K562 treated with DMSO at 1 percent for 12 hours (cell line): ENCODE results near the gene TP73. TPM values are rescaled to one million over a fixed set of nuclear protein-coding genes. Genes with fewer than 3 reads are reported as not detected.

Experiments
- total RNA-seq: library from RNA; unstranded; fragments of 300-600 nt; gene quantifications from 2 replicates; pipeline ENCODE4 v1.2.3, GENCODE V29; 2022; ENCODE audit not compliant: insufficient read depth

TP73 gene
- total RNA-seq: 0.74 and 0.89 TPM in 2 replicates

DNA sequence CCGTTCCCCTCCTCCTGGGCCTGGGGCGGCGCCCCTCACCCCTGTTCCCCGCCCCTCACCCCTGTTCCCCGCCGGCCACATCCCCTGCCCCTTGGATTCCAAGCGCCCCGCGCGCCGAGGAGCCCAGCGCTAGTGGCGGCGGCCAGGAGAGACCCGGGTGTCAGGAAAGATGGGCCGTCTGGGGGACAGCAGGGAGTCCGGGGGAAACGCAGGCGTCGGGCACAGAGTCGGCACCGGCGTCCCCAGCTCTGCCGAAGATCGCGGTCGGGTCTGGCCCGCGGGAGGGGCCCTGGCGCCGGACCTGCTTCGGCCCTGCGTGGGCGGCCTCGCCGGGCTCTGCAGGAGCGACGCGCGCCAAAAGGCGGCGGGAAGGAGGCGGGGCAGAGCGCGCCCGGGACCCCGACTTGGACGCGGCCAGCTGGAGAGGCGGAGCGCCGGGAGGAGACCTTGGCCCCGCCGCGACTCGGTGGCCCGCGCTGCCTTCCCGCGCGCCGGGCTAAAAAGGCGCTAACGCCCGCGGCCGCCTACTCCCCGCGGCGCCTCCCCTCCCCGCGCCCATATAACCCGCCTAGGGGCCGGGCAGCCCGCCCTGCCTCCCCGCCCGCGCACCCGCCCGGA, at the start of gene TP73:
Gene TP73, plus strand, starts transcription at position 587 of the 618 bp plus-strand sequence. CDS start 29,850 bp downstream, outside the sequence.

DNA sequence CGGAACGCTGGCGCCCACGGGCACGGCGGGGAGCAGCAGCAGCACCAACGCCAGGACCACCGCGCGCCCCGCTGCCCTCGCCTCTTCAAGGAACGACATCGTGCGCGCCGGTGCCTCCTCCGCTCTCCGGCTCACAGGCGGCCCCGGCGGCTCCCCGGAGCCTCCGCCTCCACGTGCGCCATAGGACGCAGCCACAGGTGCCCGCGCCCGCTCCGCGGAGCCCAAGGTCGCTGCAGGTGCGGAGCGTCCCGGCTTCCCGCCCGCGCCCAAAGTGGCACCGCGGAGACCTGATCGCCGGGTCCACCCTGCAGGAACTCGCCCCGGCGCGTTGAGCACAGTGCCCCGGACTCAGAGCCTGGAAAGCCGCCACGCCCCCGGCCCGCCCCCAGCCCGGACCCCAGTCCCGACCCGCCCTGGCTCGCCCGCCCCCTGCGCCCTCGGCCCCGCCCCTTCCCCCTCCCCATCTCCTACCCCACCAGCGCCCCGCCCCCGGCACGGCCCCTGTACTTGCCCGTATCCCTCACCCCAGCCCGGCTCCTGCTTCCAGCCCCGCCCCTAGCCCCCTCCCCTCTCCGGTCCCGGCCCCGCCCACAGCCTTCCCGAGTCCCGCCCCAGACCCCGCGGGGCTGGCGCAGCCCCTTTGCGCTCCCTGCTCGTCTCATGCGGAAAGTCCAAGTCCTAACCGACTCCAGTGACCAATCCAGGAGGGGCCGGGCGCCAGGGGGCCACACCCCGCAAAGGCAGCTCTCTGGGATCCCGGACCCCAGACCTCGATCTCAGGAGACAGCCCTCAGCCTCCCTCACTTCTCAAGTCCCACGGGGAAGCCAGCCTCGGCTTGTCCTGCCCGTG, 40.9 kb upstream of the TP73 start, which contains the start of gene MEGF6:
Gene MEGF6, minus strand, starts transcription at position 339 of the 850 bp plus-strand sequence. Its CDS starts 240 bp downstream, at position 99.

DNA sequence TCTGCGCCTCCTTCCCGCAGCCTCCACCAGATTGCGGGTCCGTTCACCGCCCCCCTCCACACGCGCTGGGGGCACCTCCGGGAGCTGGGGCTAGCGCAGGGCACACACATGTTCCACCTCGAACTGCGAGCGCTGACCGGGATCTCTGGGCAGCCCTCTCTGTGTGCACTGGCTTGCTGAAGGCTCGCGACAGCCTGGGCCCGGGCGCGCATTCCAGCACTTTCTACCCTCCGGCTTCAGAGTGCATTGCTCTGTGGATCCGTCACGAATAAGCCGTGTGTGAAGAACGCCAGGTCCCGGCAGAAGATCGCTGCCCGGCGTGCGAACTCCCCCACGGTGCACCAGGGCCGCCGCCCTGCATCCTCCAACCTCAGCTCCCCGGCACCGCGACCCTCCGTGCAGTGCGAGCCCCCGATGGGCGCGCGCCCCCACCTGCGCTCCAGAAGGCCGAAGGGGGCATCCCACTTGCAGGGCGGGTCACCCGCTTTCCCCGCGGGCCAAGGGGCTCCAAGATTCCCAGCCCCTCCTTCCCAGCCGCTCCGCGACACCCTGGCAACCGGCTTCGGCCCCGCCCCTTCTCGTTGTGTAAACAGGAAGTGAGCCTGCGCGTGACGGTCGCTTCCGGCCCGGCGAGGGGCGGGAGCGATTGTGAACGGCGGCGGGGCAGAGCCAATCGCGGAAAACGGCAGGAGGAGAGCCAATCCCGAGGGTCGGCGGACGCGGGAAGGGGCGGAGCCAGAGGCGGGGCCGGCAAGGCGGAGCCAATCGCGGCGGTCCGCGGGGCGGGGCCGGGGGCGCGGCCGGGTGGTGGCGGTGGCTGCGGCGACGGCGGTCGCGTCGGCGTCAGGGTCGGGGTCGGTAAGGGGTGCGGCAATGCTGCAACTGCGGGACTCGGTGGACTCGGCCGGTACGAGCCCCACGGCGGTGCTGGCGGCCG, 27.8 kb upstream of the TP73 start, which contains the start of gene TPRG1L:
Gene TPRG1L, plus strand, starts transcription at position 816 of the 937 bp plus-strand sequence. Its CDS starts 58 bp downstream, at position 874.

DNA sequence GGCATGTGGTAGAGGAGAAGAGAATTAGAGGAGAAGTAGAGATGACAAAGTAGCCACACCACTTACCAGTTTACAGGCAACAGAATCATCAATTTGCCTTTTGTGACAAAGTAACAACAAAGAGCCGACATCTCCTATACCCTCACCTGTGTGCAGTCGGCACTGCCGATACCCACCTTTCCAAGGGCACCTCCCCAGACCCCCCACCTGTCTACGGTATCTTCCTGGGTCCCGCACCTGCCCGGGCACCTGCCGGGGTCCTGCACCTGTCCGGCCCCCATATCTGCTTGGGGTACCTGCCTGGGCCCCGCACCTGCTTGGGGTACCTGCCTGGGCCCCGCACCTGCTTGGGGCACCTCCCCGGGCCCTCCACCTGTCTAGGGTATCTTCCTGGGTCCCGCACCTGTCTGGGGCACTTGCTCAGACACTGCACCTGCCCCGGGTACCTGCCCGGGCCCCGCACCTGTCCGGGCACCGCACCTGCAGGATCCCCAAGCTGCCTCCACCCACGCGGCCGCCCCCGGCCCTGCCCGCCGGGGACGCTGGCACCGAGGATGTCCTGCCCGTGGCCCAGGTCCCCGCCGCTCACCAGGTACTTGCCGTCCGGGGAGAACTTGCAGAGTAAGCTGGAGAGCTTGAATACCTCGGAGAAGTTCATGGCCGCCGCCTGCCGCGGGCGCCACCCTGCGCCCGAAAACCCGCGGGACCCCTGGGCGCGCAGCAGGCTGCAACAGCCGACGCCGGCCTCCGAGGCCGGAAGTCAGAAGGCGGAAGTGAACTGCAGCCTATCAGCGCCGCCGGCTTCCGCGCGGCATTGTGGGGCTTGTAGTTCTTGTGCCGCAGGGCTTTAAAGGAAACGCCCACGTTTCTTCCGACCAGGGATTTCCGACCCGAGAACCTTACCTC, 2.7 kb upstream of the TP73 start, which contains the start of gene WRAP73:
Gene WRAP73, minus strand, starts transcription at position 762 of the 906 bp plus-strand sequence. Its CDS starts 104 bp downstream, at position 658.

DNA sequence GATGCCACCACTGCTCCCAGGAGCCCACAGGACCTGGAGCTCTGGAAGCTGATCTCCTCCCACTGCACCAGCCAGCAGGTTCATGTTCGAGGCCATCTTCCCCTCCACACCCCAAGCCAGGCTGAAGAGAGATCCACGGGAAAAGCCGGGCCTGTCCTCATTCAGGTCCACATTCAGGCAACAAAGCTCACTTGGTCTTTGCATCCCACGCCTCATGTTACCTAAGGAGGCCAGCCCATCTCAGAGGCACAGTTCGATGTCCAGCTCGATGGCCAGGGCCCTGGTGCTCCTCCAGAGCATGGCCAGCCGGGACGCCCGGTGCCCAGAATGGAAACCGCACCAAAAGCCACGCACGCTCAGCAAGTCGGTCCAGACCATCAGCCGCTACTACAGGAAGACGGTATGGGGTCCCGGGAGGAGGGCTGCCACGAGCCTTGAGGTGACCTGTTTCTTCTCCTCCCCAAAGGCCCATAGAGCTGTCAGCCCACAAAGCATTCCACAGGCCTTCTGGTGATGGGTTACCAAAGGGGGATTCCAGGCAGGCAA, 100.2 kb downstream of the TP73 start, which contains the start of gene CCDC27:
Gene CCDC27, plus strand, starts transcription at position 51 of the 546 bp plus-strand sequence. Its CDS starts 32 bp downstream, at position 83.

DNA sequence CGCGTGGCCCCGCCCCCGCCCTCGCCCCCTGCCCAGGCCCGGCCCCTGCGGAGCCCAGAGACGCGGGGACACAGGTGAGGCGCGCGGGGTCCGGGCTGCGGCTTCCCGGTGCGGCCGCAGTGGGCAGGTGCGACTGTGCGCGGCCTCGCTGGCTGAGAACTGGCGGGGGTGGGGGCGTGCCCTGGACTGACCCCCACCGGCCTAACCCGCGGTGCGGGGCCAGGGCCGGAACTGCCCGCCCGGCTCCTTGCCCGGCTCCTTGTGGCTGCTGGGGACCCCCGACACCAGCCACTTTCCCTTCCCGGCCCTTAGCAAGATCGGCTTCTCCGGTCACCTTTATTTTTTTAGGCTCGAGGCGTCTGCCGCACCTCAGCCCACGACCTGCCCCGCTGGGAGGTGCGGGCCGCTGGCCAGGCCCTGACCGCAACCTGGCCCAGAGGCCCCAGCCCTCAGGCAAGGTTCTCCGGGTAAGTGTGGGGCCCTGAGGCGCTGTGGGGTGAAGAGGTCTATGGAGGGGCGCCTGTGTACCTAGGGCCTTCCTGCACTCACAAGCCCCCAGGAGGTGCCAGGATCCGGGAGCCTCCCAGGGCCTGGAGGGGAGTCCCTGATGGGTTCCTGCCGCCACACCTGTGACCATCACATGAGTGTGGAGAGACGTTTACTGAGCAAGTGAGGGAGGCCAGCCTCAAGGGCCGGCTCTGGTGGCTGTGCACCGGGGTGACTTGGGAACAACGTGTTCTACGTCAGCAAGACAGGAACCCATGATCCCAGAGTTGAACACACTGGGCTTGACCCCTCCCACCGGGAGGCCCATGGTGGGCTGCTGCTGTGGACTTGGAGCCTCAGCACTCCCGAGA, 120.6 kb downstream of the TP73 start, which contains the start of gene SMIM1:
Gene SMIM1, plus strand, starts transcription at position 35 of the 857 bp plus-strand sequence. CDS start 2,625 bp downstream, outside the sequence.

Other genes with a start within 250 kb of the TP73 start
- gene ARHGEF16, start 197.9 kb upstream of the TP73 start, total RNA-seq: 4.3 and 6.2 TPM in 2 replicates
- 2.2 and 6.2 TPM in 2 replicates for gene MEGF6, start 41.0 kb upstream of the TP73 start, total RNA-seq
- gene TPRG1L, start 27.5 kb upstream of the TP73 start, total RNA-seq: 21.6 and 24.4 TPM in 2 replicates
- gene WRAP73, start 2.4 kb upstream of the TP73 start, total RNA-seq: 40.5 and 55.5 TPM in 2 replicates
- not detected in 2 replicates for gene CCDC27, start 99.9 kb downstream of the TP73 start, total RNA-seq
- 70.4 and 83.0 TPM in 2 replicates for gene SMIM1, start 120.2 kb downstream of the TP73 start, total RNA-seq
- gene LRRC47, start 144.0 kb downstream of the TP73 start, total RNA-seq: 26.9 and 40.7 TPM in 2 replicates
- gene CEP104, start 204.7 kb downstream of the TP73 start, total RNA-seq: 8.5 and 31.3 TPM in 2 replicates
- gene DFFB, start 205.0 kb downstream of the TP73 start, total RNA-seq: 2.5 and 5.4 TPM in 2 replicates
- gene C1orf174, start 247.8 kb downstream of the TP73 start, total RNA-seq: 17.3 and 34.3 TPM in 2 replicates